H9 (cell line): ENCODE data around the gene MARCHF6. TPM values are rescaled to one million over a fixed set of nuclear protein-coding genes. Genes with fewer than 3 reads are reported as not detected.

Experiments
- DNase-seq: peaks from one replicate; pipeline ENCODE4 v3.0.0-alpha.2; 2017
- H2AFZ ChIP-seq: one replicate; pipeline ENCODE4 v1.6.1; 2013; ENCODE audit warnings: mild to moderate bottlenecking, low read length, control low read depth, moderate library complexity
- H2AK5ac ChIP-seq: 2 replicates; pipeline ENCODE4 v1.6.1; 2013; ENCODE audit warnings: low read length, control low read depth, mixed read lengths; ENCODE audit not compliant: insufficient read length
- H2BK120ac ChIP-seq: one replicate; pipeline ENCODE4 v1.6.1; 2013; ENCODE audit warnings: low read depth, mild to moderate bottlenecking, low read length, control low read depth, inconsistent platforms; ENCODE audit not compliant: poor library complexity, severe bottlenecking
- H2BK12ac ChIP-seq: 2 replicates; pipeline ENCODE4 v1.6.1; 2013; ENCODE audit warnings: low read length, control low read depth, mixed read lengths, low read depth; ENCODE audit not compliant: insufficient read length
- H2BK15ac ChIP-seq: 2 replicates; pipeline ENCODE4 v1.6.1; 2013; ENCODE audit warnings: low read depth, low read length, control low read depth
- H2BK20ac ChIP-seq: one replicate; pipeline ENCODE4 v1.6.1; 2013; ENCODE audit warnings: low read depth, mild to moderate bottlenecking, low read length, control low read depth, inconsistent platforms; ENCODE audit not compliant: poor library complexity, severe bottlenecking
- H2BK5ac ChIP-seq: 2 replicates; pipeline ENCODE4 v1.6.1; 2013; ENCODE audit warnings: low read length, control low read depth, mixed read lengths; ENCODE audit not compliant: insufficient read length
- H3K14ac ChIP-seq: 2 replicates; pipeline ENCODE4 v1.6.1; 2013; ENCODE audit warnings: low read length, control low read depth; ENCODE audit not compliant: insufficient read depth
- H3K18ac ChIP-seq: 2 replicates; pipeline ENCODE4 v1.6.1; 2013; ENCODE audit warnings: low read depth, mild to moderate bottlenecking, mixed read lengths, low read length, control low read depth; ENCODE audit not compliant: insufficient read length
- H3K23ac ChIP-seq: 2 replicates; pipeline ENCODE4 v1.6.1; 2013; ENCODE audit warnings: low read length, control low read depth, mixed read lengths, low read depth; ENCODE audit not compliant: insufficient read length
- H3K23me2 ChIP-seq: 2 replicates; pipeline ENCODE4 v1.6.1; 2013; ENCODE audit warnings: low read depth, mild to moderate bottlenecking, mixed read lengths, low read length, control low read depth; ENCODE audit not compliant: insufficient read length, poor library complexity, severe bottlenecking
- H3K27ac ChIP-seq: 2 replicates; pipeline ENCODE4 v1.5.1; 2013; ENCODE audit warnings: low read length, control low read depth, mixed read lengths, low read depth; ENCODE audit not compliant: insufficient read length
- H3K27me3 ChIP-seq: 2 replicates; pipeline ENCODE4 v1.6.1; 2013; ENCODE audit warnings: low read length, control low read depth, inconsistent platforms; ENCODE audit not compliant: insufficient read depth
- H3K4ac ChIP-seq: 2 replicates; pipeline ENCODE4 v1.6.1; 2013; ENCODE audit warnings: low read depth, mild to moderate bottlenecking, control low read depth, inconsistent platforms, low read length, moderate library complexity
- H3K4me1 ChIP-seq: 2 replicates; pipeline ENCODE4 v1.6.1; 2013; ENCODE audit warnings: low read length, control low read depth, inconsistent platforms; ENCODE audit not compliant: insufficient read depth
- H3K4me2 ChIP-seq: 2 replicates; pipeline ENCODE4 v1.6.1; 2013; ENCODE audit warnings: low read length, control low read depth, mixed read lengths; ENCODE audit not compliant: insufficient read length, insufficient read depth
- H3K56ac ChIP-seq: 2 replicates; pipeline ENCODE4 v1.6.1; 2013; ENCODE audit warnings: low read depth, mild to moderate bottlenecking, mixed read lengths, low read length, control low read depth; ENCODE audit not compliant: insufficient read length
- H3K79me1 ChIP-seq: 2 replicates; pipeline ENCODE4 v1.6.1; 2013; ENCODE audit warnings: low read depth, mild to moderate bottlenecking, moderate library complexity, low read length, control low read depth, inconsistent platforms; ENCODE audit not compliant: insufficient read depth, poor library complexity, severe bottlenecking
- H3K79me2 ChIP-seq: 2 replicates; pipeline ENCODE4 v1.6.1; 2013; ENCODE audit warnings: low read length, control low read depth, inconsistent platforms; ENCODE audit not compliant: insufficient read depth
- H3K9ac ChIP-seq: 2 replicates; pipeline ENCODE4 v1.6.1; 2013; ENCODE audit warnings: low read length, control low read depth, mixed read lengths; ENCODE audit not compliant: insufficient read length; ENCODE audit errors: extremely low read depth
- H3K9me3 ChIP-seq: one replicate; pipeline ENCODE4 v1.6.1; 2013; ENCODE audit warnings: low read depth, low read length, inconsistent platforms; ENCODE audit not compliant: control insufficient read depth
- H3T11ph ChIP-seq: one replicate; pipeline ENCODE4 v1.6.1; 2013; ENCODE audit warnings: mild to moderate bottlenecking, low read length, control low read depth, inconsistent platforms
- H4K20me1 ChIP-seq: one replicate; pipeline ENCODE4 v1.6.1; 2013; ENCODE audit not compliant: control insufficient read depth, insufficient read length, insufficient read depth
- H4K5ac ChIP-seq: 2 replicates; pipeline ENCODE4 v1.6.1; 2013; ENCODE audit warnings: low read depth, mild to moderate bottlenecking, mixed read lengths, low read length, control low read depth; ENCODE audit not compliant: insufficient read length
- H4K8ac ChIP-seq: replicated peaks from 2 replicates; pipeline ENCODE4 v1.6.1; 2013; ENCODE audit warnings: low read length, control low read depth, mixed read lengths, low read depth; ENCODE audit not compliant: insufficient read length
- H4K91ac ChIP-seq: 2 replicates; pipeline ENCODE4 v1.6.1; 2013; ENCODE audit warnings: low read depth, mild to moderate bottlenecking, moderate library complexity, mixed read lengths, low read length, control low read depth; ENCODE audit not compliant: insufficient read length
- H3K27ac Mint-ChIP-seq, 3 experiments: 2 replicates in 2 of 3; 3 replicates in 1 of 3; pipeline ENCODE4 v1.8.0; 2020 to 2021; ENCODE audit warnings: mixed read lengths in 3 of 3, mild to moderate bottlenecking in 1 of 3, moderate library complexity in 1 of 3
- H3K27me3 Mint-ChIP-seq: 2 replicates; pipeline ENCODE4 v1.8.0; 2021; ENCODE audit warnings: low read depth, mild to moderate bottlenecking, moderate library complexity, mixed read lengths
- H3K36me3 Mint-ChIP-seq, 3 experiments: 2 replicates in 2 of 3; 3 replicates in 1 of 3; pipeline ENCODE4 v1.8.0; 2020 to 2021; ENCODE audit warnings: low read depth in 3 of 3, mixed read lengths in 3 of 3; ENCODE audit not compliant: insufficient read depth in 1 of 3
- H3K4me1 Mint-ChIP-seq, 2 experiments: 2 replicates each; pipeline ENCODE4 v1.8.0; 2020; ENCODE audit warnings: mixed read lengths in 2 of 2
- H3K4me3 Mint-ChIP-seq, 2 experiments: 2 replicates in 1 of 2; 3 replicates in 1 of 2; pipeline ENCODE4 v1.8.0; 2020 to 2021; ENCODE audit warnings: mild to moderate bottlenecking in 2 of 2, mixed read lengths in 2 of 2, moderate library complexity in 1 of 2
- H3K9me3 Mint-ChIP-seq, 2 experiments: 2 replicates in 1 of 2; 3 replicates in 1 of 2; pipeline ENCODE4 v1.8.0; 2020; ENCODE audit warnings: mild to moderate bottlenecking in 2 of 2, mixed read lengths in 2 of 2, moderate library complexity in 1 of 2
- WGBS: extraction: QIAGEN DNeasy Blood & Tissue Kit; methylation state at CpG from one replicate; pipeline ENCODE4 v1.1.7; 2013; ENCODE audit warnings: missing lambda C conversion rate, low lambda C conversion rate, mixed read lengths; ENCODE audit not compliant: insufficient read length; ENCODE audit errors: extremely low coverage; 5-methylcytosine and 5-hydroxymethylcytosine counted together
- total RNA-seq: library from RNA; stranded (reverse); gene quantifications from 2 replicates; pipeline ENCODE4 v1.2.1, GENCODE V29; 2021
- TF ChIP-seq, protein P1 (sequence below): fragments of 200-600 bp; sonication (generic); conservative IDR thresholded peaks from 3 replicates; pipeline ENCODE4 v1.8.0; 2021; ENCODE audit warnings: antibody characterized with exemption, mild to moderate bottlenecking

Gene MARCHF6
- total RNA-seq, 1 experiment from 2014 or later, result 118 TPM

DNA sequence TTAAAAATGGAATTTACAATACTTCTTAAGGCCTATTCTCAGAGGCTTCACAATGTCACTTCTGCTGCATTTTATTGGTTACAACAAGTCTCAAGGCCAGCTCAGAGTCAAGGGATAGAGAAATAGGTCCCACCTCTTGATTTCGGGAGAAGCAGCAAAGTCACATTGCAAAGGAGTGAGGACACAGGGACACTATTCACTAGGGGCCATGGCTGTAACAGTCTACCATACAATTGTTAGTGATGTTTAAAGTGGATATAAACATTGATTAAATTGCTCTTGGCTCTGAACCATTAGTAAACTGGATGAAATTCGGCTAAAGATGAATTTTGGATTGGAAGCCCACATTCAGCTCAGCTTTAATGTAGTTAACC, 24.1 kb upstream of the MARCHF6 start:
- H3K27me3 Mint-ChIP-seq, result peaks cover 60% of the 10 kb centered on the region
- Histone ChIP-seq H3K9me3 (no peaks in the 10 kb centered on the region), H3K23me2 (peaks cover 10% of the 10 kb centered on the region), H3K56ac (no peak overlapping the region), H3K14ac (no peak overlapping the region), H3K18ac (no peak overlapping the region), H2BK20ac (no peak overlapping the region), H4K20me1 (no peaks in the 10 kb centered on the region), H3K27me3 (peaks cover 31% of the 10 kb centered on the region; the same call in 1 of the 2 replicates), H2AK5ac (no peak overlapping the region), H2BK5ac (no peak overlapping the region), H2AFZ (no peak overlapping the region), H2BK120ac (no peak overlapping the region), H3K4me2 (no peak overlapping the region), H2BK15ac (no peak overlapping the region), H2BK12ac (no peak overlapping the region), H3K27ac (no peak overlapping the region), H3T11ph (no peak overlapping the region), H4K8ac (no peak overlapping the region), H3K23ac (no peak overlapping the region), H4K91ac (no peak overlapping the region), H3K79me2 (no peaks in the 10 kb centered on the region), H3K79me1 (no peaks in the 10 kb centered on the region), H3K4ac (no peak overlapping the region), H3K9ac (no peak overlapping the region), H3K4me1 (no peaks in the 10 kb centered on the region; the same call in 1 of the 2 replicates), H4K5ac (no peak overlapping the region)
- DNase-seq, result no peak
- WGBS, result no CpG with 5 or more reads among the region's 2 CpGs
- H3K9me3 Mint-ChIP-seq, result no peaks in the 10 kb centered on the region
- TF ChIP-seq, protein P1, sequence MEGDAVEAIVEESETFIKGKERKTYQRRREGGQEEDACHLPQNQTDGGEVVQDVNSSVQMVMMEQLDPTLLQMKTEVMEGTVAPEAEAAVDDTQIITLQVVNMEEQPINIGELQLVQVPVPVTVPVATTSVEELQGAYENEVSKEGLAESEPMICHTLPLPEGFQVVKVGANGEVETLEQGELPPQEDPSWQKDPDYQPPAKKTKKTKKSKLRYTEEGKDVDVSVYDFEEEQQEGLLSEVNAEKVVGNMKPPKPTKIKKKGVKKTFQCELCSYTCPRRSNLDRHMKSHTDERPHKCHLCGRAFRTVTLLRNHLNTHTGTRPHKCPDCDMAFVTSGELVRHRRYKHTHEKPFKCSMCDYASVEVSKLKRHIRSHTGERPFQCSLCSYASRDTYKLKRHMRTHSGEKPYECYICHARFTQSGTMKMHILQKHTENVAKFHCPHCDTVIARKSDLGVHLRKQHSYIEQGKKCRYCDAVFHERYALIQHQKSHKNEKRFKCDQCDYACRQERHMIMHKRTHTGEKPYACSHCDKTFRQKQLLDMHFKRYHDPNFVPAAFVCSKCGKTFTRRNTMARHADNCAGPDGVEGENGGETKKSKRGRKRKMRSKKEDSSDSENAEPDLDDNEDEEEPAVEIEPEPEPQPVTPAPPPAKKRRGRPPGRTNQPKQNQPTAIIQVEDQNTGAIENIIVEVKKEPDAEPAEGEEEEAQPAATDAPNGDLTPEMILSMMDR, result no peak
- H3K36me3 Mint-ChIP-seq, result no peaks in the 10 kb centered on the region; a peak in 1 of 7 replicates
- H3K4me3 Mint-ChIP-seq, result no peak overlapping the region
- H3K4me1 Mint-ChIP-seq, result no peaks in the 10 kb centered on the region; a peak in 1 of 4 replicates
- no peak overlapping the region for H3K27ac Mint-ChIP-seq
